ENCODE measurements around the gene HYAL4.
"Not testable (repeated sequence)": the region's sequence is repeated elsewhere in the genome, so short reads cannot be mapped to it uniquely, and the experiment has no call there.

The HYAL4 gene, protein sequence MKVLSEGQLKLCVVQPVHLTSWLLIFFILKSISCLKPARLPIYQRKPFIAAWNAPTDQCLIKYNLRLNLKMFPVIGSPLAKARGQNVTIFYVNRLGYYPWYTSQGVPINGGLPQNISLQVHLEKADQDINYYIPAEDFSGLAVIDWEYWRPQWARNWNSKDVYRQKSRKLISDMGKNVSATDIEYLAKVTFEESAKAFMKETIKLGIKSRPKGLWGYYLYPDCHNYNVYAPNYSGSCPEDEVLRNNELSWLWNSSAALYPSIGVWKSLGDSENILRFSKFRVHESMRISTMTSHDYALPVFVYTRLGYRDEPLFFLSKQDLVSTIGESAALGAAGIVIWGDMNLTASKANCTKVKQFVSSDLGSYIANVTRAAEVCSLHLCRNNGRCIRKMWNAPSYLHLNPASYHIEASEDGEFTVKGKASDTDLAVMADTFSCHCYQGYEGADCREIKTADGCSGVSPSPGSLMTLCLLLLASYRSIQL

DNA sequence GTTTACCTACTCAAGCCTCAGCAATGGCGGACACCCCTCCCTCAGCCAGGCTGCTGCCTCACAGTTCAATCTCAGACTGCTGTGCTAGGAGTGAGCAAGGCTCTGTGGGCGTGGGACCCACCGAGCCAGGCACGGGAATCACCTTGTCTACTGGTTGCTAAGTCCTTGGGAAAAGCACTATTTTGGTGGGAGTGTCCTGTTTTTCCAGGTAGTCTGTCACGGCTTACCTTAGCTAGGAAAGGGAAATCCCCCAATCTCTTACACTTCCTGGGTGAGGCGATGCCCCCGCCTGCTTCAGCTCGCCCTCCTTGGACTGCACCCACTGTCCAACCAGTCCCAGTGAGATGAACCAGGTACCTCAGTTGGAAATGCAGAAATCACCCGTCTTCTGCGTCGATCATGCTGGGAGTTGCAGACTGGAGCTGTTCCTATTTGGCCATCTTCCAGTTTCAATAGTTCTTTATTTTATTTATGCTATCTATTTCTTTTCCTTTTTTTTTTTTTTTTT is at the start of gene HYAL4:
Gene HYAL4, plus strand, starts transcription at position 458 of the 508 bp plus-strand sequence. CDS start 23,105 bp downstream, outside the sequence.
- no peak for DNase-seq

DNA sequence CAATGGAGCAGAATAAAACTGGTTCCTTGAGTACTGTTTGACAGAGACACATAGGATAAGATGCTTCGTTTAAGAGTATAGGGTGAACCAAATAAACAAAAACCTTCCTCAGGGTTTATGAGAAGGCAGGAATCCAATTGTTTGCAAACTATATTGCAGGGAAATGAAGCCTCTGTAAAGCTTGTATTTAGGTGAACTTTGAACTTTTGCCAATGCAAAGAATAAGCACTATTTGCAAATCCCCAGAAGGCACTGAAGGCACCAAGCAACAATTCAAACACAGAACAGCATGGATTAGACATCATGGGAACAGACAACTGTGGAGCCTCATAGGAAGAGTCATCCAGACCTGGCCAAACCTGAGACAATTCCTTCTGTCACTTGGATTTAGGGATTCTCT is 49.1 kb upstream of the HYAL4 start:
- DNase-seq: no peak

DNA sequence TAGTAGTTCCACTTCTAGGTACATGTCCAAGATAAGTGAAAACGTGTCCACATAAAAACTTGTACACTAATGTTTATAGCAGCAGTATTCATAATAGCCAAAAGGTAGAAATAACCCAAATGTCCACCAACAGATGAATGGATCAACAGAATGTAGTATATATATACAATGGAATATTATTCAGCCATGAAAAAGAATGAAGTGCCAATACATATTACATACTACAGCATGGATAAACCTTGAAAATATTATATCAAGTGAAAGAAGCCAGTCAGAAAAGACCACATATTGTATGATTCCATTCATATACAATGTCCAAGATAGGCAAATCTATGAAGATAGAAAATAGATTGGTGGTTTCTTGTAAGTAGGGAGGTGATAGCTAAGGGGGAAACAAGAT is 48.4 kb upstream of the HYAL4 start:
- no peak for DNase-seq

DNA sequence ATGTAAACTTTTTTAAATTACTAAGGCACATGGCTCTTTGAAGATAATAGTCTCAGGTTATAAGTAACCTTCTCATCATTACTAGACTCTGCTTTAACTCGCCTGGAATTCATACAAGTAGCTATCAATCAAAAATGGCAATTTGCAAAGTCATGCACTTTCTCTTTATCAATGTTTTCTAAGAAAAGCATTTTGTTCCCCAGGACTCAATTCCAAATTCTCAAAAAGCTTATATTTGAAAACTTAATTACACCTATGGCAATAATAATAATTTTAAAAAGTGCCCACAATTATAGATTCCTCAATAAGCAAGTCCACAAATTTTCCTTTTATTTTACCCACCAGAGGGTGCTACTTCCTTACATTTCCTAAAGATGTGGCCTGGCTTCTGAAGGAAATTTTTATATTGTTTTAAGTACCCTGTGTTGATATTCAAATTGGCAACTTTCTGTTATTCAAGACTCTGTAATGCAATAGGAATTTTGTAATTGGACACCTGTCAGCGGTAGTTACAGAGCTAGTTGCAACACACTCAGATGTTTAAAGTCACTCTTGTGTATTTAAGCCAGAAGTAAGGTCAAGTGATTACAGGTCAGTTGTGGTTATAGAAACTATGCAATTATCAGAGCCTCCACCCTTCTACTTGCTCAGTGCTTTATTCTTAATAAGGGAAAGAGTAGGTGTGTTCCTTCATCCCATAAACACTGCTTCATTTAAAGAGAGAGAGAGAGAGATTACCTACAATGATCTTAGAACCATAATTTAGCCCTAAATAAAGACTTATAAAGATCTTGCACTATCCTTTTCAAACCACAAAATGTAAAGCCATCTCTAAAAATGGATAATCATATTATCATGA is 47.1 kb upstream of the HYAL4 start:
- peak; percentile 56 for DNase-seq

DNA sequence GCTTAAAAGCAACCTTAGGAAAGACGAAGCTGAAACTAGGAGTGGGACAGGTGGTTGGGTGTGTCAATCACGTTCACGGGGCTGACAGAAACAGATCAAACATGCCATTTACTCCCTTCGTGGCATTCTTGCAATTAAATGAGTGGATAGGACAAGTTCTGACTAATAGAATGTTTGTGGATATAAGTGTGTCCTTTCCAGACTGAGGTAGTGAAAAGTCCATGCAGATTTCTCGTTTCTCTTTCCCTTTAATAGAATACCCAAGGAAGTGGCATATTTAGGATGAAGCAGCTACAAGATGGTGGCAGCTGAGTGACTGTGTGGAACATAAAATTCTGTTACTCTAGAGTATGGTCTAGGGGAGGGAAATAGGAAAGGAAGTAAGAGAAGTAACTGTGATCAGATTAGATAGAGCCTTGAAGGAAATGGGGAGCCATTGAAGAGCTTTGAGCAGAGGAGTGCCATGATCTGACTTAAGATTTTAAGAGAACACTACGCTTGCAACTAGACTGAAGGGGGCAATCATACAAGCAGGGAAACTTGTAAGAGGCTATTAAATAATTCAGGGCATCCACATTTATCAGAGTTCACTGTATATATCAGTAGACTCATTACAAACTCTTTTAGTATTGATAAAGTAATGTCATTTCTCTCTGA is 46.3 kb upstream of the HYAL4 start:
- DNase-seq: no peak

DNA sequence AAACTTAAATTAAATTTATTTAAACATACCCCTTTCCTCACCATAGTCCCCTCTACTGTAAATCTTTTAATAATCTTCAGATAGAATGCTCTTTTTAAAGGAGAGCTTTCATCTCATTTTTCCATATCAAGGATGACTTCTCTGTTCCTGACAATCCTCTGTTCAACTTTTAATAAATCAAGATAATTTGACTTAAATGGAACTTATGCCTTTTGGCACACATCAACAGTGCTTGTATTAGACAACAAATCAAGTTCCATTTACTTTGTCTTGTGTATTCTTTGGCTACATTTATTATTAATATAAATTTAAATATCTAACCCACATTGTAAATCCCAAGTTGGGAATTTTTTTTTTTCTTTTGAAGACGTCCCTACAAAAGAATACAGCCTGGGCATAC is 42.7 kb upstream of the HYAL4 start:
- DNase-seq: no peak

DNA sequence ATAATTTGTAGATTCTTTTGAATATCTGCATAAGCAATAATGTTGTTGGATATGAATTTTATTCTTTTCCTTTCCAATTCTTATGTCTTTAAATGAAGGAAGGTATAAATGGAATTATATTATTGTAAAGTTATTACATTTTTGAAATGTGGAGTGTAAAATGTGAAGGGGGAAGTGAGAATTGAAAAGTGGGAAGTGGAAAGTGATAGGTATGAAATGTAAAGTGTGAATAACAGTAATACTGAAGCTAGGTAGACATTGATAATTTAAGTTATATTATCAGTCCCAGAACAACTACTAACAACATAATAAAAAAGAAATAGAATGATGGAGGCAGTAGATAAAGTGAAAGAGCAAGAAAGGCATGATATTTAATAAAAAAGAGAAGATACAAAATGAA is 39.7 kb upstream of the HYAL4 start:
- no peak for DNase-seq

DNA sequence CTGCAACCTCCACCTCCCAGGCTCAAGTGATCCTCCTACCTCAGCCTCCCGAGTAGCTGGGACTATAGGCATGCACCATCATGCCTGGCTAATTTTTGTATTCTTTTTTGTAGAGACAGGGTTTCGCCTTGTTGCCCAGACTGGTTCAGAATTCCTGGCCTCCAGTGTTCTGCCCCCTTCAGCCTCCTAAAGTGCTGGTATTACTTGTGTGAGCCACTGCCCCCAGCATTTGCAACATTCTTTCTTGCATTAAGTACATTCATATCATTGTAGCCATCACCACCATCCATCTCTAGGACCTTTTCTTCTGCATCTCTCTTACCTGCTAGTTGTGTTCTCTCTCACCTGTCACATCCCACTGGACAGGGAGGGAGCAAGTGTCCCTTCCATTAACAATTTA is 35.5 kb upstream of the HYAL4 start:
- DNase-seq: no peak

DNA sequence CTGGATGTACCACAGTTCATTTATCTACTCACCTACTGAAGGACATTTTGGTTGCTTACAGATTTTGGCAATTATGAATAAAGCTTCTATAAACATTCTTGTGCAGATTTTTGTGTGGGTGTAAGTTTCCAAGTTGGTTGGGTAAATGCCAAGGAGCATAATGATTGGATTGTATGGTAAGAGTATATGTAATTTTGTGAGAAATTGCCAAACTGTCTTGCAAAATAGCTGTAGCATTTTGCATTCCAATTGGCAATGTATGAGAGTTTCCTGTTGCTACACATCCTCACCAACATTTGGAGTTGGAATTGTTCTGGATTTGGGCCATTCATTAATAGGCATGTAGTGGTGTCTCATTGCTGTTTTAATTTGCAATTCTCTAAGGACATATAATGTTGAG is 33.9 kb upstream of the HYAL4 start:
- no peak for DNase-seq

DNA sequence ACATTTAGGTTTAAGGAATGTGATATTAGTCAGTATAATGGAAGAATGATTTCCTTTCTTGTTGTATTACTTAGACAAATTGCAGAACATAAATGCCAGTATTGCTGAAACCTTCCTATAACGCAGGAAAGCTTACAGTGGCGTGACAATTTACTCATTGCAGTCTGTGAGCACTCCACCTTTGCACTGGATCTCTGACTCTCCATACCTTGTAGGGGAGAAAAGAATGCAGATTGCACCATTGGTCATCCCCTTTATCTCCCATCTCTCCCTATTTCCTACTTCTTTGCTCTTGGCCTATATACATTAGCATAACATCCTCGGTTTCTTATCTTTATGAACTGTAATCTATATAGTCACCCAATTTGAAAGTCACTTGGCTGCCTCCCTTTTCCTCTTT is 28.1 kb upstream of the HYAL4 start:
- DNase-seq: no peak

DNA sequence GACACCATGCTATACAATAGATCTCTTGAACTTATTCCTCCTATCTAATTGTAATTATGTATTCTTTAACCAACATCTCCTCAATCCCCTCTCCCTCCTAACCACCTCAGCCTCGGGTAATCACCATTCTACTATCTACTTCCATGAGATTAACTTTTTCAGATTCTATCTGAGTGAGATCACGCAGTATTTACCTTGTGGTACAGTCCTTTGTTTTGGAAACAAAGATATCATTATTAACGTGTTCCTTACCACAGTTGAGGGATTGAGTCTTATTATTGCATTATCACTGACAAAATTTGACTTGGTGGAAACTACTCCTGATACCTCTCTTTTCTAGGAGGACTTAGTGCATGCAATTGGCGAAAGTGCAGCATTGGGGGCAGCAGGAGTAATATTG is 26.0 kb upstream of the HYAL4 start:
- no peak for DNase-seq

DNA sequence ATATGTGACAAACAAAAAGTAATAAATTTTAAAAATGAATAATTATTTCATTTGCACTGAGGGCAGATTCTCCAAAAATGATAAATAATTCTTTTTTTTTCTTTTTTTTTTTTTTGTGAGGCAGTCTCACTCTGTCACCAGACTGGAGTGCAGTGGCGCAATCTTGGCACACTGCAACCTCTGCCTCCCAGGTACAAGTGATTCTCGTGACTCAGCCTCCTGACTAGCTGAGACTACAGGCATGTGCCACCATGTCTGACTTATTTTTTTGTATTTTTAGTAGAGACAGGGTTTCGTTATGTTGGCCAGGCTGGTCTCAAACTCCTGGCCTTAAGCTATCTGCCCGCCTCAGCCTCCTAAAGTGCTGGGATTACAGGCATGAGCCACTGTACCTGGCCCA is 25.2 kb upstream of the HYAL4 start:
- not testable (repeated sequence) for DNase-seq

DNA sequence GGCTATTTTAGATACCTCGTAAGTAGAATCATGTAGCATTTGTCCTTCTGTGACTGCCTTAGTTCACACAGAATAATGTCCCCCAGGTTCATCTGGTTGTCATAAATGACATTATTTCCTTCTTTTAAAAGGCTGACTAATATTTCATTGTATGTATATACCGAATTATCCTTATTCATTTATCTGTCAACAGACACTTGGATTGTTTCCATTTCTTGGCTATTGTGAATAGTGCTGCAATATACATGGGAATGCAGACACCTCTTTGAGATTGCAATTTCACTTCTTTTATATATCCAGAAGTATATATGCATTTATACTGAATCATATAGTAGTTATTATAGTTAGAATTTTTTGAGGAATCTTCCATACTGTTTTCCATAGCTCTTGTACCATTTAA is 24.1 kb upstream of the HYAL4 start:
- no peak for DNase-seq

DNA sequence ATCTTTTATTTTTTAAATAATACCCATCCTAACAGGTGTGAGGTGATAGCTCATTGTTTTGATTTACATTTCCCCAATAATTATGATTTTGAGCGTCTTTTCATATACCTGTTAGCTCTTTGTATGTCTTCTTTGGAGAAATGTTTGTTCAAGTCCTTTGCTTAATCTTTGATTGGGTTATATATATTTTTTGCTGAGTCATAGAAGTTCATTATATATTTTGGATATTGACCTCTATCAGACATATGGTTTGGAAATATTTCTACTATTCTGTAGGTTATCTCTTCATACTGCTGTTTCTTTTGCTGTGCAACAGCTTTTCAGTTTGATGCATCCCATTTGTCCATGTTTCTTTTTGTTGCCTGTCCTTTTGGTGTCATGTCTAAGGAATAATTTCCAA is 23.6 kb upstream of the HYAL4 start:
- no peak for DNase-seq

DNA sequence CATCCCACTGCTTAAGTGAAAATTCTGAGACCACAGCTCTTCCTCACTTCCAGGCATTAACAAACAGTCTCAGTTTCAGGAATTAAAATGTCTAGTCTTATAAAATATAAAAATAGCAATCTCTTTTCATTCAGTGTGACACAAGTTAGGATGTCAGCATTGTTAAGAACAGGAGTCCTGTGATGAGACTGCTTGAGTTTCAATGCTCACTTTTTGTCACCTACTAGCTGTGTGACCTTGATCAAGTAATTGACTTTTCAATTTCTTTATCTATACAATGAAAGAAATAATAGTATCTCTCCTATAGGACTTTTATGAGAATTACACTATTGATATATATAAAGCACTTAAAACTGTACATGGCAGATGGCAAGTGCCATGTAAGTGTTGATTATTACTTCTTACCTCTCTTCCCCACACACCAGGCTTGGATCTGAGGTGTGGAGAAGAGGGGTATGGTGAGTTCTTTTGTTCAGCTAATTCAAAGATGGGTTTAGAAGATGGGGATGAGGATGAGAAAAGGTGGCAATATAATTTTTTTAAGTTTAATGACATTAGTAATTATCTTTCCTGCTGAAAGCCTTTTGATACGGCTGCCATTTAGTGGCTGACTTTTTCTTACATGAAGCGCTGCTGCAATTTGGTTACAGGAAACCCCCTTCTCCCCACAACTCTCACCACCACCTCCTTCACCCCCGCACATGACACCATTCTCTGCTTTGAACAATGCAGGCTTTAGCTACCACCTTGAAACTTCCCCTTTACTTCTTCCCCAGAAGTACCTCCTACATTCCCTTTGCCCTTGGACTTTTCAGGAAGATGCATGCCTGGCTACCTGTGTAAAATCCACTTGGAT is 20.8 kb upstream of the HYAL4 start:
- no peak for DNase-seq

DNA sequence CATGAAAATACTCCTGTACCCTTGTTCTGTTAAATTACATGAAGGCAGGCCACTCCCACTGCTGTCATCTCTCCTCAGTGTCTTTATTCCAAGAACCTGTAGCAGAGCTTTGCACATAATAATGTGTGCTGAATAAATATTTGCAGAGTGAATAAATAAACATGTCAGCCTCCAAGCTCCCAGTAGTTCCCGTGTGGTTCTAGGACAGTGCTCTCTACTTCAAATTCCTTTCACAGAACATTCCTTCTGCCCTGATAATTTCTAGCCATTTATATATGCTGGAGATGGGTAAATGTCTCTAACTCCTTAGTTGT is 20.3 kb upstream of the HYAL4 start:
- DNase-seq: no peak

DNA sequence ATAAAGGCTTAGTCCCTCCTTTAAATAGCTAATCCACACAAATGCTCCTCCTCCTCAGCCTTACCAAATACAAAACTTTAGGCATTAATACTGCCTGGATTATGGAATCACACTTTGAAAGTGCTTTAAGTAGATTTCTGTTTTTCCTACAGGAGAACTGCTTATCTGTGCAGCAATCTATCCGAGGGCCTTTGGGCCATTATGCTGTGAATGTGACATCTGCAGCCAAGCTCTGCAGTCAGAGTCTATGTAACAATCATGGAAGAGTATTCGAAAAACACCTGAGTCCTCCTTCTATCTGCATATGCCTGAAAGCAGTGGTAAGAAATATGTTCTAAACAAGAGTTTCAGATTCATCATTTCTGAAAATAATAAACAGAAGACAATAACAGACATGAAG is 16.2 kb upstream of the HYAL4 start:
- DNase-seq: no peak

DNA sequence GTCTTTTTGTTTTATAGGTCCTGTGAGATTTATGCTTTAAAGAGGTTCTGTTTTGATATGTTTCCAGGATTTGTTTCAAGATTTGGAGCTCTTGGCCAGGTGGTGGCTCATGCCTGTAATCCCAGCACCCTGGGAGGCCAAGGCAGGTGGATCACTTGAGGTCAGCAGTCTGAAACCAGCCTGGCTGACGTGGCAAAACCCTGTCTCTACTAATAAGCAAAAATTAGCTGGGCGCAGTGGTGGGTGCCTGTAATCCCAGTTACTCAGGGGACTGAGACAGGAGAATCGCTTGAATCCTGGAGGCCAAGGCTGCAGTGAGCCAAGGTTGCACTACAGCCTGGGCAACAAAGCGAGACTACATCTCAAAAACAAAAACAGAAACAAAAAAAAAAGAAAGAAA is 8.3 kb upstream of the HYAL4 start:
- DNase-seq: peak; percentile 11

DNA sequence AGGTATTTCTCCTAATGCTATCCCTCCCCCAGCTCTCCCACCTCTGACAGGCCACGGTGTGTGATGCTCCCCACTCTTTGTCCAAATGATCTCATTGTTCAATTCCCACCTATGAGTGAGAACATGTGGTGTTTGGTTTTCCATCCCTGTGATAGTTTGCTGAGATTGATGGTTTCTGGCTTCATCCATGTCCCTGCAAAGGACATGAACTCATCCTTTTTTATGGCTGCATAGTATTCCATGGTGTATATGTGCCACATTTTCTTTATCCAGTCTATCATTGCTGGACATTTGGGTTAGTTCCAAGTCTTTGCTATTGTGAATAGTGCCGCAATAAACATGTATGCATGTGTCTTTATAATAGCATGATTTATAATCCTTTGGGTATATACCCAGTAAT is 5.9 kb upstream of the HYAL4 start:
- DNase-seq: not testable (repeated sequence)

DNA sequence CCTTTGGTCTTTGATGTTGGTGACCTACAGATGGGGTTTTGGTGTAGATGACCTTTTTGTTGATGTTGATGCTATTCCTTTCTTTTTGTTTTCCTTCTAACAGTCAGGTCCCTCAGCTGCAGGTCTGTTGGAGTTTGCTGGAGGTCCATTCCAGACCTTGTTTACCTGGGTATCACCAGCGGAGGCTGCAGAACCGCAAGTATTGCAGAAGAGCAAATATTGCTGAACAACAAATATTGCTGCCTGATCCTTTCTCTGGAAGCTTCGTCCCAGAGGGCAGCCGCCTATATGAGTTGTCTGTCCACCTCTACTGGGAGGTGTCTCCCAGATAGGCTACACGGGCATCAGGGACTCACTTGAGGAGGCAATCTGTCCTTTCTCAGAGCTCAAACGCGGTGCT is 827 bp upstream of the HYAL4 start:
- not testable (repeated sequence) for DNase-seq

DNA sequence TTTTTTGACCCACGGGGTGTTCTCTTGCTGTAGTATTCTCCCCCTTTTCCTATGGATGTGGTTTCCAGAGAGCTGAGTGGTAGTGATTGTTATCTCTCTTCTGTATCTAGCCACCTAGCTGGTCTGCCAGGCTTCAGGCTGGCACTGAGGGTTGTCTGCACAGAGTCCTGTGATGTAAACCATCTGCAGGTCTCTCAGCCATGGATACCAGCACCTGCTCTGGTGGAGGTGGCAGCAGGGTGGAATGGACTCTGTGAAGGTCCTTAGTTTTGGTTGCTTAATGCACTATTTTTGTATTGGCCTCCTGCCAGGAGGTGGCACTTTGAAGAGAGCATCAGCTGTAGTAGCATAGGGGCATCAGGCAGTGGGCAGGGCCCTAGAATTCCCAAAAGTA is 851 bp downstream of the HYAL4 start:
- DNase-seq: peak; percentile 17

DNA sequence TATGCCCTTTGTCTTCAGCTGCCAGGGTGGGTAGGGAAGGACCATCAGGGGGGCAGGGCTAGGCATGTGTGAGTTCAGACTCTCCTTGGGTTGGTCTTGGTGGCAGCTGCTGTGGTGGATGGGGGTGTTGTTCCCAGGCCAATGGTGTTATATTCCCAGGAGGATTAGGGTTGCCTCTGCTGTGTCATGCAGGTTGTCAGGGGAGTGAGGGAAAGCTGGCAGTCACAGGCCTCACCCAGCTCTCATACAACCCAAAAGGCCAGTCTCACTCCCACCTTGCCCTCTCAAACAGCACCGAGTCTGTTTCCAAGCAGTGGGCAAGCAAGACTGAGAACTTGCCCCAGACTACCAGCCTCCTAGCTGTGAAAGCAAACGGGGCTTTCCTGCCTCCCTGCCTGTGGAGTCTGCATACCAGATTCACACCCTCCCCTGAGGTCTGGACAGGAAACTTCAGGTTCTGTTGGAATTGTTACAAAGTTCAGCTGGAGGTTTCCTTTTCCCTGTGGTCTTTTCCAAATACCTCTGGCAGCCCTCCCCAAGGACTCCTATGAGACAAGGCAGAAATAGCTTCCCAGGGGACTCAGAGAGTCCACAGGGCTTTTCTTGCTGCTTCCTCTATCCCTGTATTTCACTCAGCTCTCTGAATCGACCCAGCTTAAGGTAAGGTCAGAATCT is 1.4 kb downstream of the HYAL4 start:
- DNase-seq: no peak

Data from RPMI8226 (cell line).